GM21825 (cell line): Measurements from ENCODE around the gene LRCH1.

Experiments
- ATAC-seq: cut with Tn5 transposase; IDR thresholded peaks from one replicate; pipeline ENCODE4 v1.9.1; 2021; ENCODE audit warnings: mild to moderate bottlenecking, moderate library complexity; ENCODE audit not compliant: unreplicated experiment

LRCH1 gene

GRCh38 chr13:46609052-46609451 is 56.1 kb downstream of the LRCH1 start:
- ATAC-seq = no peak

- ATAC-seq = no peak
These were observed 56.8 kb downstream of the LRCH1 start for GRCh38 chr13:46609726-46610125.

DNA sequence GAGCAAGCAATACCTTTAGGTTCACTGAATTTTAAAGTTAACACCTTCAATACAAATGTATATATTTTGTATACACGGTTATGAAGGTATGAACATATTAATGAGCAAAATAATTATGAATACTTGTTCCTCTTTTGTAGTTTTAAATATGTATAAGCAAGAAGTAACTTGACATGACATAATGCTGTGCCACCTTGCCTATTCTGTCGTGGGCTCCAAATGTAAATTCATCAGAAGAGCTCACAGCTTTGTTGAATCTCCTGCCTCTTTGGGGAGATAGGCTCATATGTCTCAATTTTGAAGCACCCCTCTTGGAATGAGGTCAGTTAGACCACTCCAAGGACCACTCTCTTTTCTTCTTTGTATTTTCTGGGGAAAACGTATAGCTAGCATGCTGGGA is 59.3 kb downstream of the LRCH1 start:
- no peak for ATAC-seq

DNA sequence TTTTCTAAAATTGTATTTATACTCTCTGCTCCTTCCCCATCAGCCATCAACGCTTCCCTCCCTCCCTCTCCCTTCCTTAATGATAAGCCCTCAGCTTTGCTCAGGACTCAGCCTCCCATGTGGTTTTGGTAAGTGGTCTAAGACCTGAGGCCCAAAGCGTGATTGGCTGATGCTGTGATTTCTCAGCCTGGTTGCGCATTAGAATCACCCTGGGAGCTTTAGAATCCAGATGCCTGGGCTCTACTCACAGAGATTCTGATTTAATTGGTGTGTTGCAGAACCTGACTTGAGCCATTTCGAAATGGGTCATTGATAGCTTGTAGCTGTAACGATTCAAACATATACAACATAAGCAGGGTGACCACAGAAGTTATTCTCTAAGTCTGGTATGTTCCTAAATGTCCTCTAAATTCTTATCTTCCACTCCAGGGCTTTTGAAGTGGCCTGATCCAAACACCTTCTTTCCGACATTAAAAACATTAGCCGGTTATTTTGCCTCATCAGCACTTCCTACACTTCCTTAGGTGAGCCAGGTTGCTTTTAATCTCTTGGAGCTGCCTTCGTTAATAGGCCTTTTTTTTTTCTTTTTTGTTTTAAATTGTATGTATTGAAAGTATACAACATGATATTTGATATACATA is 60.6 kb downstream of the LRCH1 start:
- ATAC-seq = no peak

- no peak for ATAC-seq
These were observed 61.6 kb downstream of the LRCH1 start for GRCh38 chr13:46614582-46614981.

GRCh38 chr13:46615888-46616531 is 63.0 kb downstream of the LRCH1 start:
- no peak for ATAC-seq

DNA sequence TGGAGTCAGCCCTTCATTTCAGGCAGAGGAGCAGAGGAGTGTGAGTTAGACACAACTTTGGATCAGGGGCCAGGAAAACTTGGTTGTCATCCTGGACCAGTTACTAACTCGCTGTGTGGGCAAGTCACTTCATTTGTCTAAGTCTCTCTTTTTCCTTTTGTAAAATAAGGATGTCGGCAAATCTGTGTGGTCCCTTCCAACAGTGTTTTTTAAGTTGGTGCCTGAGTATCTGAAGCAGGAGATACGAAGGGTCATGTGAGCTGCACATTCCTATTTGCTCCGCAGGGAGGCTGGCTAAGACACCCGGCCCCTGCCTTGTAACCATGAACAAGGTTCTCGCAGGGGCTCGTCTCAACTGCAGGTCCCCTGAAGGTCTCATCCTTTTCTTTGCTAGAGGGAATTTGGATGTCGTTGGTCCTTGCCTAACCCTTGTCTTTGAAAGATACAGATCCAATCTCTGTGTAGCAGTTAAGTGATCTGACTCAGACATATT is 64.3 kb downstream of the LRCH1 start:
- ATAC-seq = no peak

DNA sequence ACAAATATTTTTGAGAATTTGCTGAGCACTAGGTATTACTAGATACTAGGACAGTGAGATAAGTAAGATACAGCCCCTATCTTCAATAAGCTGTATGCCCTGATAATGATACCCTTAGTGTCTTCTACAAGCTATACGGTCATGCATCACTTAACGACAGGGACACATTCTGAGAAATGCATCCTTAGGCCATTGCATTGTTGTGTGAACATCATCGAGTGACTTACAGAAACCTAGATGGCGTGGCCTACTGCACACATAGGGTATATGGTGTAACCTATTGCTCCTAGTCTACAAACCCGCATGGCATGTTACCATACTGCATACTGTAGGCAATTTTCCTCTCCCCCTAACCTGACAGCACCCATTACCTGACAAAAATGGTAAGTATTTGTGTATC is 64.9 kb downstream of the LRCH1 start:
- no peak for ATAC-seq

GRCh38 chr13:46618694-46619254 is 65.8 kb downstream of the LRCH1 start:
- no peak for ATAC-seq

DNA sequence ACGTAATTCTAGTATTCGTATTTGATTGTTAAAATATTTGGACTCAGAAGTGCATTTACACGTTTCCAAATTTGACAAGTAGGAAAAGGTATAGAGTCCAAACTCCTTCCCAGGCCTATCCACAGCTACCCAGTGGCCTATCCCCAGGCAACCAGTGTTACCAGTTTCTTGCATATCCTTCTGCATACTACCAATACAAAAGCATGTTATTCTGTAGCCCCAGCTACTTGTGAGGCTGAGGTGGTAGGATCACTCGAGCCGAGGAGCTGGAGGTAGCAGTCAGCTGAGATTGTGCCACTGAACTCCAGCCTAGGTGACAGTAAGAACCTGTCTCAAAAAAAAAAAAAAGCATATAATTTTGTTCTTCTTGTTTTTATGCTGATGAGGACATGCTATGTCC is 67.1 kb downstream of the LRCH1 start:
- no peak for ATAC-seq

- ATAC-seq = no peak
These were observed 67.5 kb downstream of the LRCH1 start for GRCh38 chr13:46620471-46620870.

- no peak for ATAC-seq
These were observed 68.2 kb downstream of the LRCH1 start for GRCh38 chr13:46621133-46621532.

DNA sequence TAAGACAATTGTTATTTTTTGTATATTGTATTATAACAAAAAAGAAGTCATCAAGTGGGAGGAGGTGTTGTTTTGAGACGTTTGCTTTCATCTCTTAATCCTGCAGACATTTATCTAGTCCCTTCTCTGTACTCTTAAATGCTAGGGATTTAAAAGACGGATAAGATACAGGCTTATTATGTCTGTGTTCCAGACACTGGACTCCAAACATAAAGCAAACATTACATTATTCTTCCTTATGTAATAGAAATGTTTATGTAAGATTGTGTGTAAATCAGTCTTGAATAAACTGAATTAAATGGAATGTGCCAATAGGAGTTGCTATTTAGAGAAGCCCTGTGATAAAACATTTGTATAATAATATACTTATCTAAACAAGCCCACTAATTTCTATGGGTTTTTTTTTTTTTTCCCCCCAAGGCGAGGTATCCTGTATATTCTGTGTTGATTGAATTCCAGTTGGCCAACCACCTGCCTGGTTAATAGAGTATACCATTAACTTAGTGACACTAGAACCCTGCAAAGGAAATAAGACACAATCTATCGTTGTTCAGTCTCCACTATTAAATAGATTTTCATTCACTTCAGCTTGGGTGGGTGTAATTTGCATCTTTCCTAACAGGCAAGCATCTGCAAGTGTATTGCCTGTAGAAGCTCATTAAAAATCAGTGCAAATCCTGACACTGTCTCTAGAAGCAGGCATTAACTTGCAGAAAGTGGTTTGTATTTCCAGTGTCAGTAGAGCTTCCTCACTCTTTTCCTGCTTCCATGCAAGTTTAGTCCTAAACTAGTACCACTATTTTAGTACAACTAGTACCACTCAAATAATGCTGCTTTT is 69.0 kb downstream of the LRCH1 start:
- ATAC-seq = no peak

DNA sequence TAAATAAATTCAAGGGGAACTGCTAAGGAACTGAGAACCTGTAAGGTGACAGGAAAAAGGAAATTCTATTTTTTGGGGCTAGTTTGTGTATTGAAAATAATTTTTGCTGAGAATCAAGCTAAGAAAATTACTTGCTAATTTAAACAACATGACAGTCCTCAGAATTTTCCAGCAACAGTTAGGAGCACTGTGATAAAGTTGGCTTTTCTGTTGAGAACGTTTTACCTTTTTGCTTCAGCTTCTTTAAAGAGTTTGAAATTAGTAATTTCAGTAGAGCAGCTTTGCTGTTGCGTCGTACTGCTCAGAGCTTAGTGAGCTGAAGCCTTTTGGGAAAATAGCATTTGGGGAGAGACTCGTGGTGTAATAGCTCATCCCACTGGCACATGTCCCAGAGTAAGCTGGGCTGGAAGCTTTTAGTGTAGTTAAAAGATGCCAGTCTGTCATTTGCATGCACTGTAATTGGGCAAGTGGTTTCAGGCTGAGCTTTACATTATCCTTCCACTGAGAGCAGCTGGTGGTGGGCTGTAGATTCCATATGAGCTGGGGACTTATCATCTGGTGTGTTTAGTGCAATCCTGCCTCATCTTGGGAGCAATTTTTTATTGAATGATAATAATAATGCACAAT is 69.8 kb downstream of the LRCH1 start:
- no peak for ATAC-seq

DNA sequence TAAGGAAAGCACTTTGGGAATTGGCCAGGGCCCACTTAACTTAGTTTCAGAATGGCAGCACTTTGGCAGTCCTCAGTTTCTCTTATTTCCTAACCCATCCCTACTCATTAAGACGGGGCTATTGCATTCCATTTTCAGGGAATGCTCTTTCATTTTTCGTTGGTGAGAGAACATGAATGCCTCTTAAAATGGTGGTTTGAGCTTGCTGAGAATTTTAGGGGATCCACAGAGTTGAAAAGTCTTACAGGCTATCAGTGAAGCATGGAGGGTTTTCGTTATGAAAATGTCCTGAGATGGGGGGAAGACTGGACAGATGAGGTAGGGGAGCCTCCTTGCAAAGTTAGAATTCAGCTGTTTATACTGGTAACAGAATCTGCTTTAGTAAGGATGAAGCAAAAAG is 71.4 kb downstream of the LRCH1 start:
- ATAC-seq = peak; percentile 38

- no peak for ATAC-seq
These were observed 71.9 kb downstream of the LRCH1 start for GRCh38 chr13:46624821-46625220.

GRCh38 chr13:46627462-46627861 is 74.5 kb downstream of the LRCH1 start:
- ATAC-seq = no peak

DNA sequence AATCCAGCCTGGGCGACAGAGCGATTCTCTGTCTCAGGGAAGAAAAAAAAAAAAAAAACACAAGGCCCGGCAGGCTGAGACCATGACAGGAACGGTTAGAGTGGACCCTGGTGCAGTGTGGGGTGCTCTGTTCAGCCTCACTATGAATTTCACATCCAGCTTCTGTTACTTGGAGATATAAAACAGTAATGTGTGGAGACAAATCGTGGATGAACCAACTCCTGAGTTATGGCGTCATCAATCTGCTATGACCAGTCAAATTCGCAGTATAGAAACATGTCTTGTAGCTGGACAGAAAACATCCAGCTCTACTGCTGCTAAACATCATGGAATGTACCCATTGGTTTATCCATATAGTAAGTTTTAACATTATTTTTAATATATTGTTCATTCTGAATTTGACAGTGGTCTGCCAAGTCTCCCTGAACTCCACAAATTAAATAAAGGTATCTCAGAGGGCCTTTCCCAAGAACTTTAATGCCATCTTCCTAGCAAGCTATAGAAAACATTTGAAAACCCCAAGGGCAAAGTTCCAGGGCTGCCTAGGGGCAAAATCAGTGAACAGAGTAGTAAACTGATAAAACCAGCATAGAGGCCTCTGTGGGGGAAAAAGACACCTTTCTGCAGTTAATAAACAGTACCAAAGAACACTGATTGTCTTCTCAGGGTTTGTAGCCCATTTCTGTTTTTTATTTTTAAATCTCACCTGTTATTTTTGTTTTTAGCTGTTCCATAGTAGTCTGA is 75.8 kb downstream of the LRCH1 start:
- no peak for ATAC-seq

GRCh38 chr13:46629811-46630413 is 76.9 kb downstream of the LRCH1 start:
- ATAC-seq = no peak
